Fibroblast of the conjunctiva (primary cell): ENCODE results near the gene LSM3.

Experiments
- DNase-seq: peaks from one replicate; pipeline ENCODE4 v3.0.0-alpha.2; 2010; ENCODE audit warnings: low read depth

LSM3 gene

GRCh38 chr3:14178247-14179113, at the start of gene LSM3, which contains the start of gene XPC:
TSS of gene LSM3 (plus strand) at chr3:14178817. CDS start at chr3:14178861, 44 bp downstream.
TSS of gene XPC (minus strand) at chr3:14178601. CDS start at chr3:14178568, 33 bp downstream.
- peak; percentile 98 for DNase-seq

DNA sequence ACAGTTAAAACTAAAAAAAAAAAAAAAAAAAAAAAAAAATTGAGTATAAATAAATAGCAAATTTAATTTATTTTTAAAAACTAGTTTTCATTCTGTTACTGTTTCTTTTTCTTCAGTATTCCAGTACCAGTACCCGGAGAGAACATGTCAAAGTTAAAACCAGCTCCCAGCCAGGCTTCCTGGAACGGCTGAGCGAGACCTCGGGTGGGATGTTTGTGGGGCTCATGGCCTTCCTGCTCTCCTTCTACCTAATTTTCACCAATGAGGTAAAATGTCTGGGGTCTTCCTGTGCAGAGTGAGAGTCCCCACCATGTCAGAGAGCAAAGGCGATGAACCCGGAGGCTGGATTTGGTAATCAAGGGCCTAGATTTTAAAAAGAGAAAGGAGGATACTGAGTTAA, 49.3 kb upstream of the LSM3 start:
- DNase-seq, result no peak

DNA sequence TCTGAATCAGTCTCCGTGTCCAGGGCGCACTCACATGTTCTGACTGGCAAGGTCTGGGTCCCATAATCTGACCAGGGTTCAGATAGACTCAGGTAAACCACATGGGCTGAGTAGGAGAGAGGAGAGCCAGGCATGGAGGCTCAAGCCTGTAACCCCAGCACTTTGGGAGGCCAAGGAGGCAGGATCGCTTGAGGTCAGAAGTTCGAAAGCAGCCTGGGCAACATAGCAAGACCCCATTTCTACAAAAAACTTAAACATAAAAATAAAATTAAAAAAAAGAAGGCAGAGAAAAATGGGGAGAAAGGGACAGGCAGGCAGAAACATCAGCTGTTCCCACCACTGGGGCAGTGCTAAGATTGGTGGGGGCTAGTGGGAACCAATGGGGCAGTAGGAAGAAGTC, 48.4 kb upstream of the LSM3 start:
- no peak for DNase-seq

DNA sequence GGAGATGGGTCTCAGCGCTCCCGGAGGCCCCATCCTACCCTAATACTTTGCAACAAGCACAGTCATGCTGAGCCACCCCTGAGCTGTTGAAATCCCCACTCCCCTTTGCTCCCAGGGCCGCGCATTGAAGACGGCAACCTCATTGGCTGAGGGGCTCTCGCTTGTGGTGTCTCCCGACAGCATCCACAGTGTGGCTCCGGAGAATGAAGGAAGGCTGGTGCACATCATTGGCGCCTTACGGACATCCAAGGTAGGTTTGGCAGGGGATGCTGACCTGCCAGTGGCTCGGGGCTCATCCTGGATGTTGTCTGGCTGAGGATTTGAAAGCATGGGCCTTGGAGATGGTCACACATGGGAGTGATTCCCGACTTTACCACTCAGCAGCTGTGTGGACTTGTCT, 47.9 kb upstream of the LSM3 start:
- no peak for DNase-seq

GRCh38 chr3:14131134-14131533, 47.5 kb upstream of the LSM3 start:
- no peak for DNase-seq

DNA sequence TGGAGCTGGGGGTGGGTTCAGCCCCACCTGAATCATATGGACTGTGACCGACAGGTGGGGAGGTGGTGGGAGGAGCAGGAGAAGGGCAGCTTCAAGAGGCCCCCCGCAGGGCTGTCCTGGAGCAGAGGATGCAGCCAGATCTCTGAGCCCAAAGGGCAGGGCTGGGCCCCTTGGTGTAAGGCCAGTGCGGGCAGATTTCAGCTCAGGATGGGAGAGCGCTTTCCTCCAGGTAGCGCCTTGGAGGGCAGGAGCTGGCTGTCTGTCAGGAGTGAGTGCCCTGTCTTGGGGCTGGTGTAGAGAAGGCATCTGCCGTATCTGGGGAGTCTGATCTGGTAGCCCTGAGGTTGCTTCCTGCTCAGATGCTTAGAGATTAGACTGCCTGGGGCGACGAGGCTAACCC, 46.5 kb upstream of the LSM3 start:
- DNase-seq, result no peak

DNA sequence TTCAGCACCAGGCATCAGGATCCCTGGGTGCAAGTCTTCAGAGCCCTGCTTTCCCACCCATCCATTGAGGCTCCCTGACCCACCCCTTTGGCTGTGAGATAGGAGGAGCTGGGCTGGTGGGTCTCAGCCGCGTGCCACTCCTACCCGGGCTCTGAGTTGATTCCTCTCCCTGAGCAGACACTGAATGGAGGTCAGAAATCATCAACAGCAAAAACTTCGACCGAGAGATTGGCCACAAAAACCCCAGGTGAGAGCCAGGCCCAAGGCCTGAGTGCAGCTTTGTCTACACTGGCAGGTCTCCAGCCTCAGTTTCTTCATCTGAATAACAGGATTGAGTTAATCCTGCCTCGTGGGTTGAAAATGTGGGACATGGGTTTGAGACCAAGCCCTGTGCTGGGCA, 45.9 kb upstream of the LSM3 start:
- DNase-seq, result no peak

- no peak for DNase-seq
Observed at GRCh38 chr3:14133188-14133800, 45.3 kb upstream of the LSM3 start.

GRCh38 chr3:14133876-14134275, 44.7 kb upstream of the LSM3 start:
- no peak for DNase-seq

- DNase-seq, result no peak
Observed at GRCh38 chr3:14134291-14134690, 44.3 kb upstream of the LSM3 start.

DNA sequence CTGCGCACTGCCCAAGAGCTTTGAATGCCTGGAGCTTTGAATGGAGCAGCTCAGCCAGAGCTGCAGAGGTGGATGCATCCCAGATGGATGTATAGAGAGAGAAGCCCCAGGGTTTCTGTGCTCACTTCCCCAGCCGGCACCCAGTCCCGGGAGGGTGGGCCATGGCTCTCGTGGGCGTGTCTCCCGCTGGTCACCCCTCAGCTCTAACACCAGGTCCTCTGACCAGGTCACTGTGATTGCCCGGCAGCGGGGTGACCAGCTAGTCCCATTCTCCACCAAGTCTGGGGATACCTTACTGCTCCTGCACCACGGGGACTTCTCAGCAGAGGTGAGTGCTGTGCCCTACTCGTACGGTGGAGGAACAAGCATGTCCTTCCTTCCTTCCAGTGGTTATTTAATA, 43.0 kb upstream of the LSM3 start:
- no peak for DNase-seq

DNA sequence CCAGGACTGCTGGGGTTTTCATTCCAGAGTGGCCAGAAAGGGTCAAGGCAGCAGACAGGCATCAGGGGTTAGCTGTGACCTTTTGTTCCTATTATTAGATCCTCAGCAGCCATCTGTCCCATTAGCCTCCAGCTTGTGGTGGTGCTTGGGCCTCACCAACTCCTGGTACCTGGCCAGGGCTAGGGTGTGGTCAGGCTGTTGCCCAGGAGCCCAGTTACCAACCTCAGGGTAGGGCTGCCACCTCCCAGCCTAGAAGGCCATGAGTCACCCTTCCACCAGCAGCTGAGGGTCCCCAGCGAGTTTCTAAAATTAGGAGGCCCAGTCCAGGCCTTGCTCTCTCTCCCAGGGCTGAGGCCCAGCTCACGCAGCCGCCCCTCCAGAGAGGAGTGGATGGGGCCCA, 41.6 kb upstream of the LSM3 start:
- no peak for DNase-seq

DNA sequence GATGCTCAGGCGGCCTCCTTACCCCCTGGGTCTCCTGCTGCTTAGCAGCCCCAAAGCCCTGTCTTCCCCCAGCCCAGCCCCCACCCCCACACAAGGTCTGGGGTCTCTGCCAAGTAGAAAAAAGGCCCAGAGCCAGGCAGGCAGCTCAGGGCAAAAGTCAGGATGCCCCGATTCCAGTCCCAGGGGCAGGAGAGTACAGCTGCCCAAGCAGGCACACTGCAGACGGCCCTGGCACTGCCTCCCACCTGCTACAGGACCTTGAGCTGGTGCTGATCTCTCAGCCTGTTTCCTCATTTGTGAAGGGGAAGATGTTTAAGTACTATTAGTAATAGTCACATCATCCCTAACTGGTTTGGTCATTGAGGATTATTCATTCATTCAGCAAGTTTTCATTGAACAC, 41.2 kb upstream of the LSM3 start:
- DNase-seq, result no peak

DNA sequence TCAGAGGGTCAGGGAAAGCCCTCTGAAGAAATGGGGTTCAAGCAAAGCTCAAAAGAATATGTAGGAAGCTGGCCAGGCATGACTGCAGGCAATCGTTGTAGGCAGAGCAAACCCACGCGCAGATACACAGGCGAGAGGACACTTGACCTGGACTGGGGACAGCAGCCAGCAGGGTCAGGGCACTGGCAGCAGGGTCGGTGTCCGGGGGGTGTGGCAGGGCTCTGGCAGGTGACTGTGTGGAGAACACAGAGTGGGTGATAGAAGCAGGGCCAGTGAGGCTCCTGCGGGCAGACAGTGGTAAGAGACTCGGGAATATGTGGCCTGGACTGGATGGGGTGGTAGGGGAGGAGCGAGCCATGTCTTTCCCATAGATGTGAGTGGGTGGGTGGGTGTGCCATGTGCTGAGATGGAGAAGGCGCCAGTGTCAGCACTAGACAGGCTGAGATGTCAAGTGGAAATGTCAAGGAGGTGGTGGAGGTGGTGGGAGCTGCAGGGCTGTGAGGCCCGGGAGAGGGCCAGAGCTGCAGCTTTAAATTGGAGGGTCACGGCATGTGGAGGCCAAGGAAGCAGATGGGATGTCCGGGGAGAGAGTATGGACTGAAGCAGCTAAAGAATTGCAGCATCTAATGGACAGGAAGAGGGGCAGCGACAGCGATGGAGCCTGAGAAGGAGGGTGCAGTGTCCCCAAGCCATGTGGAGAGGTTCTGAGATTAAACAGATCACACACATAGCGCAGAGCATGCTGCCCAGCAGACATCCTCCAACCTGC, 40.3 kb upstream of the LSM3 start:
- no peak for DNase-seq

- no peak for DNase-seq
Observed at GRCh38 chr3:14138878-14139655, 39.5 kb upstream of the LSM3 start.

DNA sequence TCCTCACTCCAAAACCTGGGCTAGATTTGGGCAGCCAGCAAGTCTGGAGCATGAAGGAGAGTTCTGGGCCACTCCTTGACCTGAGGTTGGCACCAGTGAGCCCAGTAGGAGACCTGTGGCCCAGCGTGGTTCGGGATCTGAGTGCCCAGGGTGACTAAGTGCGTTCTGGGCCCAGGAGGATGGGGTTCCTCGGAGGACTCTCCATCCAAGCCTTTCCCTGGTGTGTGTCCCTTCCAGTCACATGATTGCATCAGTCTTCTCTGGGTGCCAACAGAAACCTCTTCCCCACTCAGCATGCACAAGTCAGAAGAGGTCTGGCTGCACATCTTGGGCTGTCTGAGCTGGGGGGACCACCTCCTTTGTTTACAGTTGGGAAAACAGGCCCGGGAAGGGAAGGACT, 38.8 kb upstream of the LSM3 start:
- DNase-seq, result no peak

DNA sequence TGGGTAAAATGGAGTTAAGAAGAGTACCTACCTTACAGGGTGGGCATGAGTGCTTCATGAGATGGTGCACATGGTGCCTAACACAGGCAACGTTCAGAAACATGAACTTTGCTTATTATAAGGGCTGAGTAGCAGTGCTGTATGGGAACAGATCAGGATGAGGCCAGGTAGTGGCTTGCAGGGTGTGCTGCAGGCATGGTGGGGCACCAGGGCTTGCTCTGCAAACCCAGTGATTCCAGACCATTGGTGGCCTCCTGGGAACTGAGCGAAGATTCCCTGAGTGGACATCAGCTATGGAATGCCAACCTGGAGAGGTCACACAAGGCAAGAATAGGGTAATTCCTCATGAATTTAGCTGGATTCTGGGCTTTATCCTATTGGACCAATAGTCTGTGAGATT, 37.9 kb upstream of the LSM3 start:
- DNase-seq, result no peak

DNA sequence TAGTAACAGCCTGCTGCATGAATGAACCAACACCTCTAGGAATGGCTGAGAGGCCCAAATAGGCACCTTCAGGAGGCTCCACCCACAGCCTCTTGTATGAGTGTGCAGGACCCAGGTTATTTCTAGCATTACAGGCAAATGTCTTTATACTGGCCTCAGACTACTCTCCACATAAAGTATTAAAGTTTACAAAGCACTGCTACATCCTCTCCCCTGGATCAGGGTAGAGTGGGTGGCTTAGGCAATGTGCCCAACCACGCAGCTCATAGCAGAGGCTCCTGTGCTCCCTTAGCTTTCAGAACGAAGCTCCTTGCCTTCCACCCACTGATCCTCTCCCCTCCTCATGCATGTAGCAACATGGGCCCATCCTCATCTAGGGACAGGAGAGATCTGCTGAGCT, 37.5 kb upstream of the LSM3 start:
- no peak for DNase-seq

DNA sequence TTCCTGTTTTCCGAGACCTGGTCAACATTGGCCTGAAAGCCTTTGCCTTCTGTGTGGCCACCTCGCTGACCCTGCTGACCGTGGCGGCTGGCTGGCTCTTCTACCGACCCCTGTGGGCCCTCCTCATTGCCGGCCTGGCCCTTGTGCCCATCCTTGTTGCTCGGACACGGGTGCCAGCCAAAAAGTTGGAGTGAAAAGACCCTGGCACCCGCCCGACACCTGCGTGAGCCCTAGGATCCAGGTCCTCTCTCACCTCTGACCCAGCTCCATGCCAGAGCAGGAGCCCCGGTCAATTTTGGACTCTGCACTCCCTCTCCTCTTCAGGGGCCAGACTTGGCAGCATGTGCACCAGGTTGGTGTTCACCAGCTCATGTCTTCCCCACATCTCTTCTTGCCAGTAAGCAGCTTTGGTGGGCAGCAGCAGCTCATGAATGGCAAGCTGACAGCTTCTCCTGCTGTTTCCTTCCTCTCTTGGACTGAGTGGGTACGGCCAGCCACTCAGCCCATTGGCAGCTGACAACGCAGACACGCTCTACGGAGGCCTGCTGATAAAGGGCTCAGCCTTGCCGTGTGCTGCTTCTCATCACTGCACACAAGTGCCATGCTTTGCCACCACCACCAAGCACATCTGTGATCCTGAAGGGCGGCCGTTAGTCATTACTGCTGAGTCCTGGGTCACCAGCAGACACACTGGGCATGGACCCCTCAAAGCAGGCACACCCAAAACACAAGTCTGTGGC, 36.8 kb upstream of the LSM3 start:
- no peak for DNase-seq

- DNase-seq, result no peak
Observed at GRCh38 chr3:14142567-14143270, 35.9 kb upstream of the LSM3 start.
